GM12865 (cell line): Measurements from ENCODE around the gene C13orf42.

Source experiments
- DNase-seq: peaks from one replicate; pipeline ENCODE4 v3.0.0; 2010; ENCODE audit warnings: low read depth
- H3K4me3 ChIP-seq: 2 replicates; pipeline ENCODE4 v1.5.1; 2011; ENCODE audit warnings: mild to moderate bottlenecking, low read depth, low read length, control low read depth
- TF ChIP-seq, protein P1 (sequence below): IDR thresholded peaks from 2 replicates; pipeline ENCODE4 v1.5.1; 2011; ENCODE audit warnings: low read length, control low read depth, low read depth, inconsistent platforms; ENCODE audit not compliant: insufficient read depth; ENCODE audit errors: missing control alignments

Gene C13orf42

DNA sequence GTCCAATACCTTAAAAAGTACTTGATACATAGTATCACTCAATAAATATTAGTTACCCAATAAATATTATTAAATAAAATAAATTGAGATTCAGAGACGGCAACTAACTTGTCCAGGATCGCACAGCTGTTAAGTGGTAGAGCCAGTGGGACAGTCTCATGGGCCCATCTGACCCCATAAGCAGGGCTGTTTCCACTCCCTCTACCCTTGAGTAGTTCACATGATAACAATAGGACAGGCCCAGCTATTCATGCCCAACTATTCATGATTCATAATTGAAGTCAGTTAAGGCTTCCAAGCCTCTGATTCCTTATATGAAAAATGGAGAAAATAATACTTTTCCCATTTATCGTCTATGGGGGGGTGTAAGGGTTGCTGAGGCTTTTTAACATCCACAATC lies 78.2 kb downstream of the C13orf42 start:
- no peak for DNase-seq
- TF ChIP-seq, protein P1, sequence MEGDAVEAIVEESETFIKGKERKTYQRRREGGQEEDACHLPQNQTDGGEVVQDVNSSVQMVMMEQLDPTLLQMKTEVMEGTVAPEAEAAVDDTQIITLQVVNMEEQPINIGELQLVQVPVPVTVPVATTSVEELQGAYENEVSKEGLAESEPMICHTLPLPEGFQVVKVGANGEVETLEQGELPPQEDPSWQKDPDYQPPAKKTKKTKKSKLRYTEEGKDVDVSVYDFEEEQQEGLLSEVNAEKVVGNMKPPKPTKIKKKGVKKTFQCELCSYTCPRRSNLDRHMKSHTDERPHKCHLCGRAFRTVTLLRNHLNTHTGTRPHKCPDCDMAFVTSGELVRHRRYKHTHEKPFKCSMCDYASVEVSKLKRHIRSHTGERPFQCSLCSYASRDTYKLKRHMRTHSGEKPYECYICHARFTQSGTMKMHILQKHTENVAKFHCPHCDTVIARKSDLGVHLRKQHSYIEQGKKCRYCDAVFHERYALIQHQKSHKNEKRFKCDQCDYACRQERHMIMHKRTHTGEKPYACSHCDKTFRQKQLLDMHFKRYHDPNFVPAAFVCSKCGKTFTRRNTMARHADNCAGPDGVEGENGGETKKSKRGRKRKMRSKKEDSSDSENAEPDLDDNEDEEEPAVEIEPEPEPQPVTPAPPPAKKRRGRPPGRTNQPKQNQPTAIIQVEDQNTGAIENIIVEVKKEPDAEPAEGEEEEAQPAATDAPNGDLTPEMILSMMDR, result no peak
- H3K4me3 ChIP-seq, result no peak overlapping the region
